ENCODE measurements around the gene MED26.

MED26 gene

GRCh38 chr19:16628183-16628983 lies at the start of gene MED26 (continued):
- TF ChIP-seq, protein P1, sequence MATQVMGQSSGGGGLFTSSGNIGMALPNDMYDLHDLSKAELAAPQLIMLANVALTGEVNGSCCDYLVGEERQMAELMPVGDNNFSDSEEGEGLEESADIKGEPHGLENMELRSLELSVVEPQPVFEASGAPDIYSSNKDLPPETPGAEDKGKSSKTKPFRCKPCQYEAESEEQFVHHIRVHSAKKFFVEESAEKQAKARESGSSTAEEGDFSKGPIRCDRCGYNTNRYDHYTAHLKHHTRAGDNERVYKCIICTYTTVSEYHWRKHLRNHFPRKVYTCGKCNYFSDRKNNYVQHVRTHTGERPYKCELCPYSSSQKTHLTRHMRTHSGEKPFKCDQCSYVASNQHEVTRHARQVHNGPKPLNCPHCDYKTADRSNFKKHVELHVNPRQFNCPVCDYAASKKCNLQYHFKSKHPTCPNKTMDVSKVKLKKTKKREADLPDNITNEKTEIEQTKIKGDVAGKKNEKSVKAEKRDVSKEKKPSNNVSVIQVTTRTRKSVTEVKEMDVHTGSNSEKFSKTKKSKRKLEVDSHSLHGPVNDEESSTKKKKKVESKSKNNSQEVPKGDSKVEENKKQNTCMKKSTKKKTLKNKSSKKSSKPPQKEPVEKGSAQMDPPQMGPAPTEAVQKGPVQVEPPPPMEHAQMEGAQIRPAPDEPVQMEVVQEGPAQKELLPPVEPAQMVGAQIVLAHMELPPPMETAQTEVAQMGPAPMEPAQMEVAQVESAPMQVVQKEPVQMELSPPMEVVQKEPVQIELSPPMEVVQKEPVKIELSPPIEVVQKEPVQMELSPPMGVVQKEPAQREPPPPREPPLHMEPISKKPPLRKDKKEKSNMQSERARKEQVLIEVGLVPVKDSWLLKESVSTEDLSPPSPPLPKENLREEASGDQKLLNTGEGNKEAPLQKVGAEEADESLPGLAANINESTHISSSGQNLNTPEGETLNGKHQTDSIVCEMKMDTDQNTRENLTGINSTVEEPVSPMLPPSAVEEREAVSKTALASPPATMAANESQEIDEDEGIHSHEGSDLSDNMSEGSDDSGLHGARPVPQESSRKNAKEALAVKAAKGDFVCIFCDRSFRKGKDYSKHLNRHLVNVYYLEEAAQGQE (tag by site-specific recombination; IDR thresholded peaks at IDR 0.05), result 0 out of 2 replicates have a peak, but pooled peaks have one; percentile 37
- TF ChIP-seq PRDM4 (tag by site-specific recombination; IDR thresholded peaks at IDR 0.05) (no peak), ZNF175 (tag by site-specific recombination; IDR thresholded peaks at IDR 0.05) (no peak), ZNF423 (tag by site-specific recombination; IDR thresholded peaks at IDR 0.05) (no peak), ZNF585B (tag by site-specific recombination; IDR thresholded peaks at IDR 0.05) (no peak), ZNF394 (tag by site-specific recombination; IDR thresholded peaks at IDR 0.05; ENCODE audit: borderline replicate concordance) (peak; percentile 81; the same call in 1 of the 2 replicates), ZNF157 (tag by site-specific recombination; IDR thresholded peaks at IDR 0.05) (no peak), ZNF114 (tag by site-specific recombination; IDR thresholded peaks at IDR 0.05) (no peak), ZNF280D (tag by site-specific recombination; IDR thresholded peaks at IDR 0.05) (peak; percentile 30; the same call in 1 of the 2 replicates), ZNF548 (tag by site-specific recombination; IDR thresholded peaks at IDR 0.05) (no peak), ZNF324 (tag by site-specific recombination; IDR thresholded peaks at IDR 0.05) (peak; percentile 90), GLI4 (tag by site-specific recombination; IDR thresholded peaks at IDR 0.05) (peak; percentile 53; the same call in 1 of the 2 replicates), ZNF362 (tag by site-specific recombination; IDR thresholded peaks at IDR 0.05) (peak; percentile 79), ZNF707 (tag by site-specific recombination; IDR thresholded peaks at IDR 0.05) (no peak), SCRT1 (tag by site-specific recombination; IDR thresholded peaks at IDR 0.05; ENCODE audit: borderline replicate concordance) (no peak), ZNF830 (tag by site-specific recombination; IDR thresholded peaks at IDR 0.05; ENCODE audit: low read depth) (no peak), PRDM1 (tag by site-specific recombination; IDR thresholded peaks at IDR 0.05) (no peak), ZBTB49 (tag by site-specific recombination; IDR thresholded peaks at IDR 0.05; ENCODE audit: low read depth) (no peak), ZNF561 (tag by site-specific recombination; IDR thresholded peaks at IDR 0.05; ENCODE audit: borderline replicate concordance) (peak; percentile 59), ZNF654 (tag by site-specific recombination; IDR thresholded peaks at IDR 0.05; ENCODE audit: low read depth) (no peak)
- TF ChIP-seq, protein P2, sequence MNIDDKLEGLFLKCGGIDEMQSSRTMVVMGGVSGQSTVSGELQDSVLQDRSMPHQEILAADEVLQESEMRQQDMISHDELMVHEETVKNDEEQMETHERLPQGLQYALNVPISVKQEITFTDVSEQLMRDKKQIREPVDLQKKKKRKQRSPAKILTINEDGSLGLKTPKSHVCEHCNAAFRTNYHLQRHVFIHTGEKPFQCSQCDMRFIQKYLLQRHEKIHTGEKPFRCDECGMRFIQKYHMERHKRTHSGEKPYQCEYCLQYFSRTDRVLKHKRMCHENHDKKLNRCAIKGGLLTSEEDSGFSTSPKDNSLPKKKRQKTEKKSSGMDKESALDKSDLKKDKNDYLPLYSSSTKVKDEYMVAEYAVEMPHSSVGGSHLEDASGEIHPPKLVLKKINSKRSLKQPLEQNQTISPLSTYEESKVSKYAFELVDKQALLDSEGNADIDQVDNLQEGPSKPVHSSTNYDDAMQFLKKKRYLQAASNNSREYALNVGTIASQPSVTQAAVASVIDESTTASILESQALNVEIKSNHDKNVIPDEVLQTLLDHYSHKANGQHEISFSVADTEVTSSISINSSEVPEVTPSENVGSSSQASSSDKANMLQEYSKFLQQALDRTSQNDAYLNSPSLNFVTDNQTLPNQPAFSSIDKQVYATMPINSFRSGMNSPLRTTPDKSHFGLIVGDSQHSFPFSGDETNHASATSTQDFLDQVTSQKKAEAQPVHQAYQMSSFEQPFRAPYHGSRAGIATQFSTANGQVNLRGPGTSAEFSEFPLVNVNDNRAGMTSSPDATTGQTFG (tag by site-specific recombination; IDR thresholded peaks at IDR 0.05; ENCODE audit: borderline replicate concordance), result peak; percentile 47; the same call in 1 of the 2 replicates
- TF ChIP-seq, protein P3, sequence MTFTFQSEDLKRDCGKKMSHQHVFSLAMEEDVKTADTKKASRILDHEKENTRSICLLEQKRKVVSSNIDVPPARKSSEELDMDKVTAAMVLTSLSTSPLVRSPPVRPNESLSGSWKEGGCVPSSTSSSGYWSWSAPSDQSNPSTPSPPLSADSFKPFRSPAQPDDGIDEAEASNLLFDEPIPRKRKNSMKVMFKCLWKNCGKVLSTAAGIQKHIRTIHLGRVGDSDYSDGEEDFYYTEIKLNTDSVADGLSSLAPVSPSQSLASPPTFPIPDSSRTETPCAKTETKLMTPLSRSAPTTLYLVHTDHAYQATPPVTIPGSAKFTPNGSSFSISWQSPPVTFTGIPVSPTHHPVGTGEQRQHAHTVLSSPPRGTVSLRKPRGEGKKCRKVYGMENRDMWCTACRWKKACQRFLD (tag by site-specific recombination; IDR thresholded peaks at IDR 0.05), result no peak

Measured in HEK293 (cell line).